ENCODE data around the gene AUTS2. TPM values are rescaled to one million over a fixed set of nuclear protein-coding genes. Genes with fewer than 3 reads are reported as not detected.

AUTS2 gene
- total and polyA plus RNA-seq, 2 of the 8 experiments (the other 6 are each of a cell fraction or from before 2014, with no cell fraction given), result 25.9 to 101 TPM

GRCh38 chr7:70812511-70812910 lies 1214.2 kb downstream of the AUTS2 start:
- no peaks in the 10 kb centered on the region for H3K23me2 ChIP-seq (ENCODE audit: low read depth, low read length)

More at GRCh38 chr7:70812511-70812910, 1214.2 kb downstream of the AUTS2 start:
- Histone ChIP-seq H3K18ac (ENCODE audit: extremely low read depth, low read length) (no peak overlapping the region), H2BK5ac (ENCODE audit: low read depth, low read length) (no peak overlapping the region), H3K9ac (replicated peaks in 1 of 4; ENCODE audit: extremely low read depth in 1 of 4, low read depth in 3 of 4, low read length in 3 of 4) (no peak overlapping the region), H2BK15ac (ENCODE audit: low read length) (no peak overlapping the region), H4K8ac (ENCODE audit: extremely low read depth, insufficient read depth, low read length) (no peak overlapping the region), H3K14ac (ENCODE audit: insufficient read length) (no peak overlapping the region), H4K20me1 (replicated peaks in 1 of 2; ENCODE audit: control insufficient read depth in 1 of 2, insufficient read depth in 2 of 2, low read length in 2 of 2) (no peaks in the 10 kb centered on the region), H4K5ac (ENCODE audit: insufficient read length, low read depth, low read length) (no peak overlapping the region), H2BK12ac (ENCODE audit: low read depth, low read length) (no peak overlapping the region), H3K36me3 (ENCODE audit: control insufficient read depth in 2 of 4, insufficient read depth in 4 of 4, low read length in 3 of 4) (no peaks in the 10 kb centered on the region), H3K27ac (ENCODE audit: low read depth, low read length) (no peak overlapping the region), H3K4me2 (ENCODE audit: insufficient read depth in 1 of 2, low read depth in 2 of 2, low read length in 2 of 2) (no peak overlapping the region), H3K79me1 (ENCODE audit: low read depth, low read length) (no peaks in the 10 kb centered on the region; the same call in 1 of the 2 replicates), H3K27me3 (replicated peaks in 1 of 4; ENCODE audit: control insufficient read depth in 3 of 4, extremely low read depth in 1 of 4, insufficient read depth in 3 of 4, low read length in 3 of 4) (no peaks in the 10 kb centered on the region), H2AK5ac (ENCODE audit: low read depth, low read length) (no peak overlapping the region), H3K4me3 (ENCODE audit: extremely low read depth in 1 of 4, insufficient read depth in 2 of 4, low read depth in 3 of 4, low read length in 4 of 4) (no peak overlapping the region), H3K56ac (replicated peaks; ENCODE audit: insufficient read length, low read depth, low read length) (no peak overlapping the region), H3K9me3 (ENCODE audit: insufficient read depth in 2 of 2, low read depth in 1 of 2, low read length in 1 of 2) (no peaks in the 10 kb centered on the region), H2BK20ac (ENCODE audit: low read length) (no peak overlapping the region), H3K79me2 (ENCODE audit: control insufficient read depth in 1 of 2, insufficient read depth in 2 of 2, low read length in 2 of 2) (no peaks in the 10 kb centered on the region), H3K4me1 (replicated peaks in 1 of 4; ENCODE audit: control insufficient read depth in 3 of 4, insufficient read depth in 4 of 4, low read length in 3 of 4) (no peaks in the 10 kb centered on the region), H3K23ac (ENCODE audit: insufficient read length) (no peak overlapping the region), H2AFZ (ENCODE audit: low read length) (no peak overlapping the region), H2BK120ac (replicated peaks; ENCODE audit: low read depth, low read length) (no peak overlapping the region), H3K4ac (replicated peaks; ENCODE audit: insufficient read length, low read depth, low read length) (no peak overlapping the region), H4K91ac (replicated peaks; ENCODE audit: insufficient read length, low read length) (no peak overlapping the region)
- ChIA-PET CTCF (ENCODE audit: partially characterized antibody) (interaction anchor here (0.9 to 1.5 kb wide), 4 partner anchors 16 to 924 kb away, joined by 3 to 4 read pairs (median 3); no protein-coding TSS in a partner anchor), POLR2A (ENCODE audit: partially characterized antibody) (no interaction called here)
- WGBS, 2 experiments (ENCODE audit: extremely low coverage in 1 of 2, insufficient coverage in 1 of 2, insufficient read length in 1 of 2, insufficient replicate concordance in 2 of 2, low coverage in 1 of 2, low lambda C conversion rate in 2 of 2, missing lambda C conversion rate in 1 of 2), result 41% methylated on average over 3 of the region's 3 CpGs; no CpG with 5 or more reads in 1 of the 2 experiments
- FAIRE-seq (peak; percentile 91), DNase-seq (ENCODE audit: low read depth in 1 of 2, low spot score in 2 of 2) (no peak)
- TF ChIP-seq CTCF (IDR thresholded peaks at IDR 0.05; ENCODE audit: control extremely low read depth in 1 of 3, insufficient read depth in 1 of 3, low read depth in 1 of 3, low read length in 3 of 3) (peak in 2 of 3 experiments; percentile 50 to 72; a peak in 3 of 4 replicates), RAD21 (IDR thresholded peaks at IDR 0.05 in 1 of 2, conservative IDR thresholded peaks at IDR 0.05 in 1 of 2; ENCODE audit: low read depth in 2 of 2, low read length in 2 of 2) (peak; percentile 73 to 83), HDAC2 (IDR thresholded peaks at IDR 0.05; ENCODE audit: borderline replicate concordance in 1 of 2, low read depth in 2 of 2, low read length in 2 of 2) (no peak)
